Heart left ventricle (tissue), 13 donors: ENCODE measurements around the gene TBC1D10B.

Experiments used
- POLR2A ChIP-seq, 2 donors: fragments of 450-650 bp; IDR thresholded peaks; one replicate each; pipeline ENCODE4 v1.6.1; 2017; ENCODE audit warnings: antibody characterized with exemption in 2 of 2, mild to moderate bottlenecking in 2 of 2, moderate library complexity in 2 of 2
- TF ChIP-seq, protein P1 (sequence below), 12 donors: fragments of 200-600 bp; sonication (generic) in 4 of 12; IDR thresholded peaks; one replicate each; pipeline versions ENCODE4 v1.5.0 to v1.8.0; 2018 to 2022; ENCODE audit warnings: antibody characterized with exemption in 12 of 12, mild to moderate bottlenecking in 5 of 12
- donor health status: ischemic (EF 13 %, LVEDD 7.1; RV severe dilation, severe dysfunction).
- donor health status: DM: no; HTN: yes; CAD: no.
- donor health status: DM: no; HTN: no; CAD: no.
- donor health status: ischemic (EF 25% LVEDD 6.9; RV normal size, moderate dysfunction).
- donor health status: ischemic (EF 25% LVEDD 5.7; RV mildly dilated, moderate dysfunction).
- donor health status: ischemic (EF 35%, LVEDD 5.7; RV mildly dilated, moderate dysfunction).
- donor health status: nonischemic (EF 11% LVEDD 7.7; RV severe dilation, severe dysfunction).
- donor health status: DM: yes; HTN: yes; CAD: no.
- donor health status: PGD.
- donor health status: ischemic (EF 29% LVEDD 5.4; RV normal size, mild dysfunction).
- donor health status: nonischemic (EF 23%, LVEDD 6.1; RV moderate dilation, normal function).

DNA sequence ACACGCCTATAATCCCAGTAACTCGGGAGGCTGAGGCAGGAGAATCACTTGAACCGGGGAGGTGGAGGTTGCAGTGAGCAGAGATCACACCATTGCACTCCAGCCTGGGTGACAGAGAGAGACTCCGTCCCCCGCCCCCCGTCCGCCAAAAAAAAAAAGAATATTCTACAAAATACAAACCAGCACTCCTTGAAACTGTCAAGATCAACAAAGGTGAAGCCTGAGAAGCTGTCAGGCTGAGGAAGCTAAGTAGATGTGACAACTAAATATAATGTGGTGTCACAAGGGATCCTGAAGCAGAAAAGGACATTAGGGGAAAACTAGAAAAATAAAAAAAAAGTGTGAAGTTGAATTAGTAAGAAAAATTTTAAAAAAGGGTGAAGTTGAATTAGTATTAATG lies 21.4 kb downstream of the TBC1D10B start:
- TF ChIP-seq, protein P1, sequence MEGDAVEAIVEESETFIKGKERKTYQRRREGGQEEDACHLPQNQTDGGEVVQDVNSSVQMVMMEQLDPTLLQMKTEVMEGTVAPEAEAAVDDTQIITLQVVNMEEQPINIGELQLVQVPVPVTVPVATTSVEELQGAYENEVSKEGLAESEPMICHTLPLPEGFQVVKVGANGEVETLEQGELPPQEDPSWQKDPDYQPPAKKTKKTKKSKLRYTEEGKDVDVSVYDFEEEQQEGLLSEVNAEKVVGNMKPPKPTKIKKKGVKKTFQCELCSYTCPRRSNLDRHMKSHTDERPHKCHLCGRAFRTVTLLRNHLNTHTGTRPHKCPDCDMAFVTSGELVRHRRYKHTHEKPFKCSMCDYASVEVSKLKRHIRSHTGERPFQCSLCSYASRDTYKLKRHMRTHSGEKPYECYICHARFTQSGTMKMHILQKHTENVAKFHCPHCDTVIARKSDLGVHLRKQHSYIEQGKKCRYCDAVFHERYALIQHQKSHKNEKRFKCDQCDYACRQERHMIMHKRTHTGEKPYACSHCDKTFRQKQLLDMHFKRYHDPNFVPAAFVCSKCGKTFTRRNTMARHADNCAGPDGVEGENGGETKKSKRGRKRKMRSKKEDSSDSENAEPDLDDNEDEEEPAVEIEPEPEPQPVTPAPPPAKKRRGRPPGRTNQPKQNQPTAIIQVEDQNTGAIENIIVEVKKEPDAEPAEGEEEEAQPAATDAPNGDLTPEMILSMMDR (IDR thresholded peaks at IDR 0.05) = no peak
- no peak for TF ChIP-seq POLR2A (IDR thresholded peaks at IDR 0.05)
